ENCODE measurements around the gene CFAP299.
"Not testable (repeated sequence)": the region's sequence is repeated elsewhere in the genome, so short reads cannot be mapped to it uniquely, and the experiment has no call there.

CFAP299 gene

DNA sequence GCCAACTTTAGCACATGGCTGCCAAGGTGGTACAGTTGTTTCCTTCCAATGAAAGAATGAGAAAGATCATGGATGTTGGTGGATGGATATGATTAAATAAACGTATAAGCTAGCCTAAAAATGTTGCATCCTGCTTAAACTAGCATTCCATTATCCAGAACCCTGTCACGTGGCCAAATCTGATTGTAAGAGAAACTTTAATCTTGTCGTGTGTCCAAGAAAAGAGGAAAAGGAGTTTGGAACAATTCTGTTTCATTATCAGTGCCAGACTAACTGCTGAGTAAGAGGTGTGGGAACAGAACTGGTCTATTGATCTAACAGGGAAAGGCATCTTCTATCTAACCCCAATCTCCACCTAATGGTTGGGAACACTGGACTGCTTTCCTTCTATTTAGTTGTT, 369.8 kb downstream of the CFAP299 start:
- DNase-seq (ENCODE audit: low read depth in 1 of 2, low spot score in 1 of 2), result no peak

DNA sequence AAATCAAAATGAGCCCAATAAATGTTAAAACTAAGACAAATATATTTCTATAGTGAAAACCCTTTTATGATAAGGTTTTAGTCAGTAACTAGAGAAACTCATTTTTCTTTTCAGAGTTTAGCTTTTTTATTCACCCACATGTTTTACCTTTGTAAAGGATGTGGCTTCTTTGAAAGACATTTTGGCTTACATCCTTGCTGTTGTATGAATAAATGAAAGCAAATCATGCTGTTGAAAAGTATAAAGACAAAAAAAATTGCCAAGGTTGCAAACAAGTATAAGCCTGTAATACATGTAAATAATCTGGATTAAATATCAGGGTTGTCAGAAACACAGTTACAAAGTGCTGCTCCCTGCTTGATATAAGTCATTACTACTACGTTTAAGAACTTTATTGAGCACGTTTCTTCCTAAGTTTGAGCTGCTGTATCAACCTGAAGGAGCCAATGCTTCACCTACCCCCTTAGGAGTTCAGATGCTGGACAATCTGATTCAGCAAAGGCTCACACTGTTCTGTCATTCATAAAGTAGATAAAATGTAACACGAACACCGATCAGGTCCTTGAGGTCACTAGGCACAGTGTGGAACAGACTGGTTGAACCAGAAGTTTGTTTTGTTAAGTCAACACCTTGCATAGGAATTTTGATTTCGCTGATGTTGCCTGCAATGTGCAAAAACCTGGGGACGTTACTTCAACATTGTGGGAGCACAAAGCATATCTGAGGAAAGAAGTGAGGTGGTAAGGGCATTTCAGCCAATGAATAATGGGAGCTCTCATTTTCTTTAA, 373.7 kb downstream of the CFAP299 start:
- DNase-seq (ENCODE audit: low read depth in 1 of 2, low spot score in 1 of 2), result no peak

DNA sequence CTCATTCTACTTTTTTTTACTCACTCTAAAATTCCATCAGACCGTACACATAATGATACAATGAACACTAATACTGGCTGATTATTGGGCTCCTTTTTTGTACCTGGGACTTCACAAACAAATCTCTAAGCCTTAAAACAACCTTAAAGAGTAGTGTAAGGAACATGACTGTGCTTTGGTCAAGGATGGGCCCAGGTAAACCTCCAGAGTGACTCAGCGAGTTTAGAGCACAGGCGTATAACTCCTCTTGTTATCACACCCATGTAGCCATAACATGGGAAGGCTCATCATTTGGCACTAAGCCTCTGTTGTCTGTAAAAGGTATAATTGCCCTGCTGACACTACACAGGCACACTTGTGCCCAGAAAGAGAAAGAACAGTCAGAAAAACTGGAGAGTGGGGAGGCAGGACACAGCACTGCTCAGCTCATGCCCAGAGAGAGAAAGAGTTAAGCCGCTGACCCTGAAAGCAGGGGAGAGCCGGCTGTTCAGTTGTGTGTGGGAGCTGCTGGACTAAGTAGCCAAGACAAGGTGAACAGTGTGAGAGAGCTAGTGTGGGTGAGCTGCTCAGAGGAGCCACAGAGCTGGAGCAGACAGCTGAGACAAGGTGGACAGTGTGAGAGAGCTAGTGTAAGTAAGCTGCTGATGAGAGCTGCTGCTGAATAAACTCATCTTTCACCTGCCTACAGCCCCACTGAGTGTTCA, 375.4 kb downstream of the CFAP299 start:
- no peak for DNase-seq (ENCODE audit: low read depth in 1 of 2, low spot score in 1 of 2)

DNA sequence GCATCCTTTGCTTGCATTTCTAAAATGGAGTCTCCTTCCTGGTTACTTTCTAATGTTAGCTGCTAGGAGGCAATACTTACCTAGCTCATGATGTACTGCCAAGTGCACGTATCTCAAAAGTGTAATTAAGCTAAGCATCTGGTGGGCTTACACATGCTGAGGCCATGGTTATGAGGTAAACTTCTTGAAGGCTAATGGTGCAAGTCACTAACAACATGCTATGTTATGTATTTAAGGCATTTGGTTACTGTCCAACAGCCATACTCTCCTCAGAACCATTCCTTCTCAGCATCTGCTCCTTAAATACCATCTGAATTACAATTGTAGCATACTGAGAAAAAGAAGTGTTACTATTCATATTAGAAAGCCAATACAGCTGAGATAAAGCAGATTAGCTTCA, 376.4 kb downstream of the CFAP299 start:
- DNase-seq (ENCODE audit: low read depth in 1 of 2, low spot score in 1 of 2), result no peak

DNA sequence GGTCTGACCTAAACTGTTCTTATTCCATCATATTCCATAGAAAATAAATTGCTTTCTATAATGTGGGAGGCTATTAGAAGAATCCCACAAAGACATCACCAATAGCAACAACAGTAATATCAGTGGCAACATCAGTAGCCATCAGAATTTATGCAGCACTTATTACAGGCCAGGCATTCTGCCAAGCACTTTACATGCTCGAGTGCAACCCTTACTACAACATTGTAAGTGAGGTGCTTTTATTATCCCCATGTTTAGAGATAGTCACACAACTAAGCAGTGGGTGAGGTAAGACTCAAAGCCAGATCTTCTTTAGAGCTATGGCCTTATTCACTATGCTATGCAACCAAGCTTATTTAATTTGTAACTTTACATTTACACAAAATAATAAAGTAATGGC, 377.9 kb downstream of the CFAP299 start:
- DNase-seq (ENCODE audit: low read depth in 1 of 2, low spot score in 1 of 2), result no peak

DNA sequence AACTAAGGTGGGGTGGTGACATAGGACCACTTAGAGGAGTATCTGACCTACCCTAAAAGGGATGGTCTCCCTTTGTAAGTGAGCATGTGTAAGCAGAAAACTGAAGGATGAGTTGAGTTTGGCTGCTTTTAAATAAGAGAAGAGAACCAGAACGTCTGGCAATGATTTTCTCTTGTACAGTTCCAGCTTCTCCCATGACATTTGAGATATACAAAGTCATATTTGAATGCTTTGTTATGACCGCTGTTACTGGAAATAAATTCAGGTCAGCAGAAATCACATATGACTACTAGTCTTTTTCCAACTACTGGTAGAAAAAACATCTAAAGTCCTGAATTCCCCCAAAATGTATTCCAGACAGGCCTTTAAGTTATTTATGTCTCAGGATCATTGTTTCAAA, 381.7 kb downstream of the CFAP299 start:
- DNase-seq (ENCODE audit: low read depth in 1 of 2, low spot score in 1 of 2), result no peak

DNA sequence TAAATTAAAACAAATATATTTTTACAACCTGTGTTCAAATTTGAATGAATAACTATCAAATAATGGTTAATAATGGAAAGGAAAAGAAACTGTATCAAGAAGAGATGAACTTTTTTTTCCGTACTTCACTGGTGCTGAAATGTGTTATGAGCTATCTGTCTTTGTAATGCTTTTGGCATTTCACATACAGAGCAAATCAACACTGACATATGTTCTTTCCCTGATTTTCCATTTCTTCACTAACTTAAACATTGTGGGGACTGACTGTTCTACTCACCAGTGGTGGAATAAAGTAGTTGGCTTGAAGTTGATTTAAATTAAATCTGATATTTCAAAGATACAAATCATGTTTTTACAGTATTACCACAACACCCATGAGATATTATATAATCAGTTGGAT, 390.9 kb downstream of the CFAP299 start:
- DNase-seq (ENCODE audit: low read depth in 1 of 2, low spot score in 1 of 2), result no peak

DNA sequence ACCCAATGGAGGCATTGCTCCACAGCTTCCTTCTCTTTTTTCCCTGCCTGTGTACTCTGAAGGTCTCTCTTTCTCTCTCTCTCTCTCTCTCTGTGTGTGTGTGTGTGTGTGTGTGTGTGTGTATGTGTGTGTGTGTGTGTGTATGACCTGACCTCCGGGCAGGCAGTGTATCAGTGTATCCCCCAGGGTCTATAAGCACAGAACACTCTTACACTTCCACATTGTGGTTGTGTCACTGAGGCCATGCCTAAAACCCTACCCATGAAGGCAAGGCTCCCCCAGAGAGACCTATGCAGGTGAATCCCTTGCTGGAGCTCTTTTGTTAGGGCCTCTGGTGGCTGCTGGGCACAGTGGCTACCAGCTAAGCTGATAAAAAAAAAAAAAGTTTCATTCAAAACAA, 394.6 kb downstream of the CFAP299 start:
- DNase-seq (ENCODE audit: low read depth in 1 of 2, low spot score in 1 of 2), result no peak

DNA sequence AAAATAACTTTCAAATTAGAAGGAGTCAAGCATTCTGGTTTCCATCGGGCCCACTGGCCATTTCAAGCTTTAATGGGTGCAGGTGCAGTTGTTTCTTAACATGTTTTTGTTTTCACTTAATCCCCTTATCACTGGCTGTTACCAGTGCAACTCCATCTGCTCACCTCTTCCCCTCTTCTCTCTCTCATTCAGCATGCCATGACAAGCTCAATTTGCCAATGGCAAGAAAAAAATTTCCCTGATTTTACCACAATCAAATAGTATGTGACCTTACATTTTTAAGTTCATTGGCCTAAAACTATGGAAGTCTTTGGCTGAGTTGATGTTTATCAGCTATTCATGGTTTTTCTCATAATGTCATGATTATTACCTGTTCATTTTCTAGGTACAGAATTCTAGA, 395.9 kb downstream of the CFAP299 start:
- no peak for DNase-seq (ENCODE audit: low read depth in 1 of 2, low spot score in 1 of 2)

DNA sequence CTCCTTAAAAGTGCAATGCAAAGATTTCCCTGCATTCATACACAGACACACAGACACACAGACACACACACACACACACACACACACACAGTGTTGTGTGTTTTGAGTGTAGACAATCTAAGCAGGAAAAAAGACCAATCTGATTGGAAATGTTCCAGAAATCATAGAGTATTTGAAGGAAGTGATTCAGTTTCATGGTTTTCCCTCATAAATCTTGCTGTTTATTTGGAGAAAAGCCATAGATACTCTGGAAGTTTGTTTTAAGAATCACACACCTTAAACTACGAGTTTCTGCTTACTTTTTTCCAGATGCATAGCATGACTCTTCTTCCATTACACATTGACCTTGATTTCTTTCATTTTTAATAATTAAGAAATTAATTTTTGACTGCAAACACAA, 396.5 kb downstream of the CFAP299 start:
- DNase-seq (ENCODE audit: low read depth in 1 of 2, low spot score in 1 of 2), result no peak

DNA sequence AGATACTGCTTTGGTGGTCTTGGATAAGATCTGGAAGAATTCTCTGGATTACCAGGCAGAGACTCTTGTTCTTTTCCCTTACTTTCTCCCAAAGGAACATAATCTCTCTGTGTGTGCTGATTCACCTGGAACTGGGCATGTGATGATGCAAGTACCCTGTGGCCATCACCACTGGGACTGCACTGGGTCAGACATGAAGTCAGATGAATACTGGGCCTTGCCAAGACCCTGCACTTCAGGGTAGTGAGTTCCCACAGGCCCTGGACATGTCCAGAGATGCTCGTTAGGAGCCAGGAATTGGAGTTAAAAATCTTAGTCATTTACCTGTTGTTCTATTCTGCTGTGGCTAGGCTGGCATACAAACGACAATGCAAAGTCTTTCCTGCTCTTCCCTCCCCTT, 404.8 kb downstream of the CFAP299 start:
- no peak for DNase-seq (ENCODE audit: low read depth in 1 of 2, low spot score in 1 of 2)

DNA sequence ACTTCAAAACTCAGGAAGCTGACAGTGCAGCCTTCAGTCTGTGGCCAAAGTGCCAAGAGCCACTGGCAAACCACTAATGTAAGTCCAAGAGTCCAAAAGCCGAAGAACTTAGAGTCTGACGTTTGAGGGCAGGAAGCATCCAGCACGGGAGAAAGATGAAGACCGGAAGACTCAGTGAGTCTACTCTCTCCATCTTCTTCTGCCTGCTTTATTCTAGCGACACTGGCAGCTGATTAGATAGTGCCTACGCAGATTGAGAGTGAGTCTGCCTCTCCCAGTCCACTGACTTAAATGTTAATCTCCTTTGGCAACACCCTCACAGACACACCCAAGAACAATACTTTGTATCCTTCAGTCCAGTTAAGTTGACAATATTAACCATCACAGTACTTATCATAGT, 414.0 kb downstream of the CFAP299 start:
- DNase-seq (ENCODE audit: low read depth in 1 of 2, low spot score in 1 of 2), result not testable (repeated sequence)

DNA sequence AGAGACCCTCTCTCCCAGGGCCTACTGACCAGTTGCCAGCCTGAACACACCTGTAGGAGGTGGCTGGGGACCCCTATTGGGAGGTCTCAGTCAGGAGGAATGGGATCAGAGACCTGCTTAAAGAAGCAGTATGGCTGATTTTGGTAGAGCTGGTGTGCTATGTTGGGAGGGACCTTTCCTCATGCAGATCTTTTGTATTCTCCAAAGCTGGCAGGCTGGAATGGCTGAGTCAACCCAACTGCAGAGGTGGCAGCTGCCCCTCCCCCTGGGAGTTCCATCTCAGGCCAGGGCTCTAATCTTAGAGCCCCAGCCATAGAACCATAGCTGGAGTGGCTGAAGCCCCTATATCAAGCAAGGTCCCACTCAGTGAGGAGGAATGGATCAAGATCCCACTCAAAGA, 415.7 kb downstream of the CFAP299 start:
- DNase-seq (ENCODE audit: low read depth in 1 of 2, low spot score in 1 of 2), result no peak

DNA sequence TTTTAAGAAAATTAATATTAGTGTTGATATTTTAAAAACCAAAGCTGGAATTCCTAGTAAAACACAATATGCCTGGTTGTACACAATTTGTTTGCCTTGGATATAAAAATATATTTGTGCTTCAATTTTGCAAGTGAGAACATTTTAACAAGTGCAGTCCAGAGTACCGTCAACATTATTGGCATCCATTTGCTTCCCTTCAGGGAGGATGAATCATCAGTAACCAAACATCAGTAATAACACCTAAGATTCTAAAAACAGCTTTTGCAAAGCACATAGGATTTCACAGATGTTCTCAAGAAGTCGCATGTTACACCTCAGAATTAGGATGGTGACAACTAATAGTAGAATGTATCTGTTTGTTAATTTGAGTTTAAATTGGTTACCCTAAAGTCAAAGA, 432.4 kb downstream of the CFAP299 start:
- no peak for DNase-seq (ENCODE audit: low read depth in 1 of 2, low spot score in 1 of 2)

DNA sequence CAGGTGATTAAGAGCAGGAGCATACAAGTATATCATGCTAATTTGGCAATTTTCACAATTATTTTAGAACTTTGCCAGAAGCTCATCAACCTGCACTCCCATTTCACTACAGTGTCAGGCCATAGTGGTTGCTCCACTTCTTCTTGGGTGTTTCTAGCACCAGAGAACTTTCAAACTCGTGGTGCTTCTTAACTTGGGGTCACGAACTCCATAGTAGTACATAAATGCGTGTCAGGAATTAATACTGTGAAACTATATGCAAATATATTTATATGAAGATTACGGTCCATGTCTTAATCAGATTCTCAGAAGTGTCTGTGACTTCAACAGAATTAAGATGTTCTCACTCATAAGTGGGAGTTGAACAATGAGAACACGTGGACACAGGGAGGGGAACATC, 440.6 kb downstream of the CFAP299 start:
- no peak for DNase-seq (ENCODE audit: low read depth in 1 of 2, low spot score in 1 of 2)

DNA sequence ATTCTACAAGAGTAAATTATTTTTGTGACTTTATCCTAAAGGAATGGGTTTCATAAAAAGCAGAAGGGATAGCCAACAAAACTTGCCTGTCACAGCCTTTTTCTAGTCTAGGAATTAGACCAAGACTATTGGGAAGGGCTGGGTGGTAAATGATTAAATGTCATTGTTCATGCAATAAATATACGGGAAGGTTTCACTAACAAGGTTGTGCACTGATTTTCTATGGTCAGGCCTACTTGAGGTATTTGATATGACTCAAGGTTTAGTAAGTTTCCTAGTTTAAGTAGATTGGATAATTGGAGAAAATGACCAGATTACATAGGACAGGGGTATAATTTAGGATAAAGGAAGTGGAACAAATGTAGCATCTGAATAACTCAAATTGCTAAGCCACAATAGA, 445.9 kb downstream of the CFAP299 start:
- DNase-seq (ENCODE audit: low read depth in 1 of 2, low spot score in 1 of 2), result no peak

DNA sequence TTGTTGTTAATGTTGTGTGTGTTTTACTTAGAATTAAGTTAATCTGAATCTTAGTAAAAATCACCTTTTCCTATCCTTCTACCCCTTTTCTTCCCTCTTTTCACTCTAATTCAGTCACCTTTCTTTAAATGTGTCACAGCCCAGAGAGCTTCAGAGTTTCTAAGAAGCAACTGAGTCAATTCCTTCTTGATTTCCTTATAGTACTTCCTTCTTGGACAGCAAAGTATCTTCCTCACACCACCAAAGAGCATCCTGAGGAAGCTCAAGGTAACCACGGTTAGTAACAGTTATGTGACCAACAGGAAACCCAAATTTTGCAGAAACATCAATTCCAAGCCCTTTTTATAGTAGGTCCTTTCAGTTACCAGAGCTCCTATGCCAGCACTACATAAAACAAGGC, 451.8 kb downstream of the CFAP299 start:
- no peak for DNase-seq (ENCODE audit: low read depth in 1 of 2, low spot score in 1 of 2)

DNA sequence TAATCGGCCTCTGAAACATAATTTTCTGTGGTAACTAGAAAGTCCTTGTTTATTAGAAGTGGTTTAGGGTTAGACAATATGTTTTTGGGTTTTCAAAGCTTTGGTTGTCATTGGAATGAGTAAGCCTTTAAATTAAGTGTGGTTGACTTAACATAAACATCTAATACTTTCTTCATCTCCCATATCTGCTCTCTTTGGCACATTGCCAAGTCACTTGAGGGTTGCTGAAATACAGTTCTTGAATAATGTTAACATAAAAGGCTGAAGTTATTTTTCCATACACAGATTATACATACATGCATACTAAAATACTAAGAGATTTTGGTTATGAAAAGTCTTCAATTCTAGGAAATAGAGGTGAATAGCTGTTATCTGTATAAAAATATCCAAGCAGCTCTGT, 453.3 kb downstream of the CFAP299 start:
- DNase-seq (ENCODE audit: low read depth in 1 of 2, low spot score in 1 of 2), result no peak

DNA sequence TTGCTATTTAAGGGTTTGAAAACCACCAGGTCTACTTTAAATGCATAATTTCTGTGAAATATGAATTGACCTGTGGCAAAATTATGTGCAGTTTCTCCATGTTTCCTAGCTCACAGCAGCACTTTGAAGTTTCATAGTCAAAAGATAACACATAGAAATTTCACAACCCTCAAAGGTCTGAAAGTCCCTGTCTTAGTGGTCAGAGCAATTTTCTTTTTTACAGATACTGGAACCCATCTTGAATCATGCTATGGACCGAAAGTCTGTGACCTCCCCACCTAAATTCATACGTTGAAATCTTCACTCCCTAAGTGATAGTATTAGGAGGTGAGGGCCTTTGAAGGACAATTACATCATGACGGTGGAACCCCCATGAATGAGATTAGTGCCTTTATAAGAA, 454.6 kb downstream of the CFAP299 start:
- no peak for DNase-seq (ENCODE audit: low read depth in 1 of 2, low spot score in 1 of 2)

DNA sequence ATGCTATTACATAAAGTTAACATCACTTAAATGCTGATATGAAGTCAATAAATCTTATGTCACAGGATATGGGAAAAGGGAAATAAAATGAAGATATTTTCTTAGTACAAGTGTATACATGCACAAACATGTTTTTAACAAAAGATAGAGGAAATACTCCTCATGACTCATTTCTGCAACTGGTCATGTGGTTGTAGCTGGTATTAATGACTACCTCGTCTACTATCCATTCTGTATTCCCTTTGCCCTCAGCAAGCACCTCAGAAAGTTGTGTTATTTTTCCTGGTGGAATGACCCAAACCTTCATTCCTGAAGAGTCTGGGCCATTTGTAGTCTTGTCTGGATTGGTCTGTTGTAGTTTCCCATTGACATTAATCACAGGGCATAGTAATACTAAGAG, 458.1 kb downstream of the CFAP299 start:
- not testable (repeated sequence) for DNase-seq (ENCODE audit: low read depth in 1 of 2, low spot score in 1 of 2)

DNA sequence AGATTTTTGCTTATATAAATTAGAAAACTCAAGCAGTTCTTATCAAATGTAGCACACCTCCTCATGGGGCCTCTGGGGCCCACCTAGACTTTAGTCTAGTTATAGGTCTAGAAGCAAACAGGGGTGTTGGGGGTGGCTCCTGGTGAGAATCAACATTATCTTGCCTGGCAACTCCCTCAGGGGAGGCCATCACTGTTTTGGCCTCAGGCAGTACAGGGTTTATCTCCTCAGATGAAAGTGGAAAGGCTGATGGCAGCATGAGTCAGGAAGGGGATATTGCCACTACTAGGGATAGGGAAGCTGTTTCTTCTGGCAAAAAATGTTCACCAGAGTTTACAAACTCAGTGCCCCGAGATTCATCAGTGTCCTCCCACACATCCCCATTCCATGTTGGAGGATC, 462.6 kb downstream of the CFAP299 start:
- no peak for DNase-seq (ENCODE audit: low read depth in 1 of 2, low spot score in 1 of 2)

DNA sequence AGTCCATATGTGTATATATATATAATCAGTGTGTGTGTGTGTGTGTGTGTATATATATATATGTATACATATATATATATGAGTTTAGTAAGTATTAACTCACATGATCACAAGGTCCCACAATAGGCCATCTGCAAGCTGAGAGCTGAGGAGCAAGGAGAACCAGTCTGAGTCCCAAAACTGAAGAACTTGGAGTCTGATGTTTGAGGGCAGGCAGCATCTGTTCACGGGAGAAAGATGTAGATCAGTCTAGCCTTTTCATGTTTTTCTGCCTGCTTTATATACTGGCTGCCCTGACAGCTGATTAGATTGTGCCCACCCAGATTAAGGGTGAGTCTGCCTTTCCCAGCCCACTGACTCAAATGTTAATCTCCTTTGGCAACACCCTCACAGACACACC, 465.2 kb downstream of the CFAP299 start:
- DNase-seq (ENCODE audit: low read depth in 1 of 2, low spot score in 1 of 2), result not testable (repeated sequence)

DNA sequence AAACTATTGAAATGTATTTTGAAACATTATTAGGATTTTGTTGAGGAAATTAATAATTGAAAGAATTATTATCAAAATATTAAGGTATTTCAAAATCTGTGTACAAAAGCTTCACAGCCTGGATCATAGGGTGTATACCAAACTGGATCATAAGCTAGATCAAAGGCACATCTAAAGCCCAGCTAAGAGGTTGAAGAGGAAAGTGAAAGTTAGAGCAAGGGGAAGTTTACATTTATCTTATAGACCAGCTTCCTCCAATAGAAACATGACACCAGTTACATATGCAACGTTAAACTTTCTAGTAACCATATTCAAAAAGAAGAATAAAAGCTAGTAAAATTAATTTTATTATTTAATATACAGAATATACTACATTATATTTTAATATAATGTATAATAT, 467.8 kb downstream of the CFAP299 start:
- no peak for DNase-seq (ENCODE audit: low read depth in 1 of 2, low spot score in 1 of 2)
